Measurements from ENCODE around the gene PSMD11.

PSMD11 gene

GRCh38 chr17:32489320-32490100 lies 45.2 kb downstream of the PSMD11 start:
- ATAC-seq (ENCODE audit: low read depth) = no peak
- Mint-ChIP-seq H3K27ac (peak overlapping the region; percentile 80), H3K4me3 (peak overlapping the region; percentile 94), H3K36me3 (no peaks in the 10 kb centered on the region), H3K27me3 (no peaks in the 10 kb centered on the region), H3K4me1 (peaks cover 51% of the 10 kb centered on the region), H3K9me3 (no peaks in the 10 kb centered on the region)
- DNase-seq (ENCODE audit: low spot score in 2 of 2) = no peak

DNA sequence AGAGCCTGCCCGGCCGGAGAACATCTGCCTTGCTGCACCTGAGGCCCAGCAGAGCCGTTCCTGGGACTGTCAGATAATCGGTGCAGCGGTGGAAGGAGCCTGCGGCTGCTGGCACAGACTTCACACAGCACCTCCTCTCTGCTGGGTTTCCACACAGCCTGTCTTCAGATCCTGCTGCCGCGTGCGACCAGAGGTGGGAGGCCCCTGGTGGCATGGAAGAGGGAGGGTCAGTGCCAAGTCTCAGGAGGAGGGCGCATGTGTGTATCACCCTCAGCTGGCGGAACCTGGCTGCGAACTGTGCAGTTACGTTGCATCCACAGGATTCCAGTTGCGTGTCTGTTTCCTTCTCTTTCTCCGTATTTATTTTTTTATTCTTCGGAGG lies 45.8 kb downstream of the PSMD11 start:
- no peaks in the 10 kb centered on the region for H3K36me3 Mint-ChIP-seq
- peak overlapping the region; percentile 94 for H3K4me3 Mint-ChIP-seq
- ATAC-seq (ENCODE audit: low read depth) (no peak), DNase-seq (ENCODE audit: low spot score in 2 of 2) (no peak)
- peaks cover 51% of the 10 kb centered on the region for H3K4me1 Mint-ChIP-seq
- H3K27me3 Mint-ChIP-seq = no peaks in the 10 kb centered on the region
- no peaks in the 10 kb centered on the region for H3K9me3 Mint-ChIP-seq
- H3K27ac Mint-ChIP-seq = peak overlapping the region; percentile 80

GRCh38 chr17:32491371-32492263 lies 47.3 kb downstream of the PSMD11 start:
- H3K4me3 Mint-ChIP-seq = peak overlapping the region; percentile 58
- H3K4me1 Mint-ChIP-seq = peaks cover 51% of the 10 kb centered on the region
- peak overlapping the region; percentile 80 for H3K27ac Mint-ChIP-seq
- H3K9me3 Mint-ChIP-seq = no peaks in the 10 kb centered on the region
- no peaks in the 10 kb centered on the region for H3K27me3 Mint-ChIP-seq
- DNase-seq (ENCODE audit: low spot score in 2 of 2) = no peak
- no peak for ATAC-seq (ENCODE audit: low read depth)
- no peaks in the 10 kb centered on the region for H3K36me3 Mint-ChIP-seq

DNA sequence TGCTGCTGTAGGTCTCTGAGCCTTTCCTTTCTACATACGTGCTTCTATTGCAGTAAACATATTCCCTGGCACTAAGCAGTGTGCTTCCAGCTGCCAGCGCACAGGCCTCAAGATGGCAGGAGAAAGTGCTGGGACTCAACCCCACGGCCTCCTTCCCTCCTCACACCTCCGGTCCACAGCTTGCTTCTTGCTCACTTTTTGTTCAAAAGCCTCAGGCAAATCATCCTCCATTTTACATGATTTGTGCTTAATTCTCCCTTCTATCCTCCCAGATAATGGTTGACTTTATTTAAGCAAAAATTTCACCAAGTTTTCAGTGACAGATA lies 47.9 kb downstream of the PSMD11 start:
- peak overlapping the region; percentile 58 for H3K4me3 Mint-ChIP-seq
- ATAC-seq (ENCODE audit: low read depth) = no peak
- no peaks in the 10 kb centered on the region for H3K27me3 Mint-ChIP-seq
- no peak for DNase-seq (ENCODE audit: low spot score in 2 of 2)
- H3K36me3 Mint-ChIP-seq = no peaks in the 10 kb centered on the region
- peaks cover 51% of the 10 kb centered on the region for H3K4me1 Mint-ChIP-seq
- H3K27ac Mint-ChIP-seq = peak overlapping the region; percentile 80
- no peaks in the 10 kb centered on the region for H3K9me3 Mint-ChIP-seq

- DNase-seq (ENCODE audit: low spot score in 2 of 2) (no peak), ATAC-seq (ENCODE audit: low read depth) (peak; percentile 68)
- Mint-ChIP-seq H3K27ac (peak overlapping the region; percentile 56), H3K9me3 (no peaks in the 10 kb centered on the region), H3K4me1 (peaks cover 49% of the 10 kb centered on the region), H3K36me3 (no peaks in the 10 kb centered on the region), H3K4me3 (peak overlapping the region; percentile 67), H3K27me3 (no peaks in the 10 kb centered on the region)
Measured at GRCh38 chr17:32492648-32493289, 48.5 kb downstream of the PSMD11 start.

DNA sequence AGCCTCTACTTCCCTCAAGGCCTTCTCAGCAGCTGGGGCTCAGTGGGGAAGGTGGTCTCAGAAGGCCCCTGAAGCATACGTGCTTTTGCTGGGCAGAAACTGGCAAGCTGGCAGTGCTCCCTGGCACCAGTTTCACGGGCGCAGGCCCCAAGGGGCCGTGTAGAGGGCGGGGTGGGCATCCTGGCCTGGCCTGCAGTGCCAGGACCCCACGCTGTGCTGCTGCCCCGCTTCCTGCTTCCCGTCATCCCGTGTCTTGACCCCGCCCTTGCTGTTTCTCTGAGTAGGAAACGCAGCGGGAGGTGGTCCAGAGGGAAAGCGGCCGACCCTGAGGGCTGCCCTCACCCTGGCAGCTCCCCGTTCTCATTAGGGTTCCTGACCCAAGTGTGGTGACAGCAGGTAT lies 49.3 kb downstream of the PSMD11 start:
- ATAC-seq (ENCODE audit: low read depth) = no peak
- Mint-ChIP-seq H3K4me1 (peaks cover 44% of the 10 kb centered on the region), H3K36me3 (no peaks in the 10 kb centered on the region), H3K27ac (no peak overlapping the region), H3K9me3 (no peaks in the 10 kb centered on the region), H3K27me3 (no peaks in the 10 kb centered on the region), H3K4me3 (no peak overlapping the region)
- no peak for DNase-seq (ENCODE audit: low spot score in 2 of 2)

GRCh38 chr17:32493976-32494513 lies 49.7 kb downstream of the PSMD11 start:
- no peaks in the 10 kb centered on the region for H3K27me3 Mint-ChIP-seq
- no peak for ATAC-seq (ENCODE audit: low read depth)
- no peaks in the 10 kb centered on the region for H3K36me3 Mint-ChIP-seq
- no peak for DNase-seq (ENCODE audit: low spot score in 2 of 2)
- H3K9me3 Mint-ChIP-seq = no peaks in the 10 kb centered on the region
- no peak overlapping the region for H3K27ac Mint-ChIP-seq
- peaks cover 39% of the 10 kb centered on the region for H3K4me1 Mint-ChIP-seq
- H3K4me3 Mint-ChIP-seq = no peak overlapping the region

- peaks cover 34% of the 10 kb centered on the region for H3K4me1 Mint-ChIP-seq
- H3K4me3 Mint-ChIP-seq = no peak overlapping the region
- no peak overlapping the region for H3K27ac Mint-ChIP-seq
- DNase-seq (ENCODE audit: low spot score in 2 of 2) (no peak), ATAC-seq (ENCODE audit: low read depth) (no peak)
- no peaks in the 10 kb centered on the region for H3K9me3 Mint-ChIP-seq
- H3K27me3 Mint-ChIP-seq = no peaks in the 10 kb centered on the region
- no peaks in the 10 kb centered on the region for H3K36me3 Mint-ChIP-seq
Measured at GRCh38 chr17:32494621-32495358, 50.5 kb downstream of the PSMD11 start.

- Mint-ChIP-seq H3K4me1 (peaks cover 33% of the 10 kb centered on the region), H3K4me3 (no peak overlapping the region), H3K9me3 (no peaks in the 10 kb centered on the region), H3K36me3 (no peaks in the 10 kb centered on the region), H3K27ac (no peak overlapping the region), H3K27me3 (no peaks in the 10 kb centered on the region)
- DNase-seq (ENCODE audit: low spot score in 2 of 2) (no peak), ATAC-seq (ENCODE audit: low read depth) (peak; percentile 52)
Measured at GRCh38 chr17:32495359-32496231, 51.3 kb downstream of the PSMD11 start.

DNA sequence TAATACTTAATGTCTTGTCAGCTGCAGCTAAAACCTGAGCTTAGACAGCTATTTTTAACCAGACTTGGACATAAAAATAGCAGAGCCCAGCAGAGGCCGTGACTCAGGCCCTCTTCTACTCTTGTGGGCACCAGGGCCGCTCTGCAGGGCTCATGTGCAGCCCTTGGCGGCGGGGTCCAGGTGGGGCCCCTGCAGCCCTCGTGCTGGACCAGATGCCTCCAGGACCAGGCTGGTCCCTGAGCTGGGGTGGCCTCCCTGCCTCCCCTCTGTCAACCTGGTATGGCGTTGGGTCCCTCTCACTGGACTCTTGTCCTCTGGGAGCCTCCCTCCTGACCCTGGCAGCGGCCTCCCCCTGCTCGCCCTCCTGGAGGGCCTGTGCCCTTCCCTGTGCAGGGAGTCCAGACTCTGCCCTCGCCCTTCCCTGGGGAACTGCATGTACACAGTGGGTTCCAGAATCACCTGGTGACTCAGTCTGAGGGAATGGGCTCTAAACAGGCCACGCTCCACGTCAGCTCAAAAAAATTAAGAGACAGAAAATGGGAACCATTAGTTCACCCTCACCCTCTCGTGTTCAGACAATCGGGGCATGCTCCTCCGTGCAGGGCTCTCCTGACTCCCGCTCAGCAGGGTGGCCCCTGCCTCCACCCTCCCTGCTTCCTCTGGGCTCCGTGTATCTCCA lies 52.2 kb downstream of the PSMD11 start:
- Mint-ChIP-seq H3K27me3 (no peaks in the 10 kb centered on the region), H3K36me3 (no peaks in the 10 kb centered on the region), H3K27ac (no peak overlapping the region), H3K4me1 (peaks cover 27% of the 10 kb centered on the region), H3K9me3 (no peaks in the 10 kb centered on the region), H3K4me3 (no peak overlapping the region)
- ATAC-seq (ENCODE audit: low read depth) (no peak), DNase-seq (ENCODE audit: low spot score in 2 of 2) (no peak)

GRCh38 chr17:32497431-32498205 lies 53.3 kb downstream of the PSMD11 start:
- H3K9me3 Mint-ChIP-seq = no peaks in the 10 kb centered on the region
- no peaks in the 10 kb centered on the region for H3K27me3 Mint-ChIP-seq
- H3K4me3 Mint-ChIP-seq = no peak overlapping the region
- H3K36me3 Mint-ChIP-seq = no peaks in the 10 kb centered on the region
- H3K27ac Mint-ChIP-seq = peak overlapping the region; percentile 58
- peaks cover 22% of the 10 kb centered on the region for H3K4me1 Mint-ChIP-seq
- ATAC-seq (ENCODE audit: low read depth) (no peak), DNase-seq (ENCODE audit: low spot score in 2 of 2) (no peak)

DNA sequence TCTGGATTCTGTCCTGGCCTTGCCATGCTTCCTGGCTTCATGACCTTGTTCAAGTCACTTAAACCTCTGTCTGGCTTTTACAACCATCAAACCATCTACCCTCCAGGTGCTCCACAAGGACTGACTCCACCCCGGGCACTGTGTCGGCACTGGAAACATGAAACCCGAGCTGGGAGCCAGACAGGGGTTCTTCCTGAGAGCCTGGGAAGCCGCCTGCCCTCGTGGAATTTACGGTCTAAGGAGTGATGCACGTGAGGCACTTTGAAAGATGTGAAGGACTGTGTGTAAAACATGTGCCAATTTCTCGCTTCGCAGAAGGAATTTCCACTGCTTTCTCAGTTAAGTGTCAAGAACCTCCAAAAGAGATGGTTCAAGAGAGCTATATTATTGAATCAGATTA lies 54.1 kb downstream of the PSMD11 start:
- no peak for ATAC-seq (ENCODE audit: low read depth)
- Mint-ChIP-seq H3K9me3 (no peaks in the 10 kb centered on the region), H3K36me3 (no peaks in the 10 kb centered on the region), H3K27ac (no peak overlapping the region), H3K4me3 (no peak overlapping the region), H3K4me1 (peaks cover 17% of the 10 kb centered on the region), H3K27me3 (no peaks in the 10 kb centered on the region)
- no peak for DNase-seq (ENCODE audit: low spot score in 2 of 2)

Data from memory B cell (primary cell).